Loucy (cell line): Measurements from ENCODE around the gene KLC4.
A peak's percentile ranks its signal among the peaks of the same experiment; 100 is the strongest.
"Not testable (repeated sequence)": the region's sequence is repeated elsewhere in the genome, so short reads cannot be mapped to it uniquely, and the experiment has no call there.

ENCODE experiments used
- H2AFZ ChIP-seq: fragments of 200-600 bp; sonication (generic); 2 replicates; pipeline ENCODE4 v1.6.0; 2016; ENCODE audit warnings: antibody characterized with exemption, mild to moderate bottlenecking, low read length, moderate library complexity
- H3F3A ChIP-seq: fragments of 200-600 bp; 2 replicates; pipeline ENCODE4 v1.6.0; 2016; ENCODE audit warnings: antibody characterized with exemption, low read depth, mild to moderate bottlenecking
- H3K27me3 ChIP-seq: fragments of 200-600 bp; sonication (generic); 2 replicates; pipeline ENCODE4 v1.6.1; 2014; ENCODE audit warnings: low read length, mild to moderate bottlenecking; ENCODE audit not compliant: insufficient read depth, poor library complexity, severe bottlenecking
- H3K36me3 ChIP-seq: fragments of 200-600 bp; sonication (generic); 2 replicates; pipeline ENCODE4 v1.6.1; 2016; ENCODE audit warnings: low read length; ENCODE audit not compliant: insufficient read depth
- H3K4me1 ChIP-seq: fragments of 200-600 bp; sonication (generic); 2 replicates; pipeline ENCODE4 v1.5.1; 2014; ENCODE audit warnings: low read length, mild to moderate bottlenecking; ENCODE audit not compliant: insufficient read depth, poor library complexity, severe bottlenecking
- H3K4me2 ChIP-seq: fragments of 200-600 bp; sonication (generic); 2 replicates; pipeline ENCODE4 v1.6.0; 2014; ENCODE audit warnings: antibody characterized with exemption, low read length, low read depth, mild to moderate bottlenecking; ENCODE audit not compliant: poor library complexity, severe bottlenecking
- H3K4me3 ChIP-seq: fragments of 200-600 bp; sonication (generic); 2 replicates; pipeline ENCODE4 v1.5.1; 2014; ENCODE audit warnings: low read length, mild to moderate bottlenecking, mixed read lengths; ENCODE audit not compliant: poor library complexity, severe bottlenecking
- H3K79me2 ChIP-seq: fragments of 200-600 bp; sonication (generic); 2 replicates; pipeline ENCODE4 v1.6.1; 2014; ENCODE audit warnings: low read length; ENCODE audit not compliant: insufficient read depth
- H3K9ac ChIP-seq: fragments of 200-600 bp; sonication (generic); 2 replicates; pipeline ENCODE4 v1.6.0; 2014; ENCODE audit warnings: mild to moderate bottlenecking, low read depth, low read length, moderate library complexity; ENCODE audit not compliant: poor library complexity, severe bottlenecking
- H3K9me2 ChIP-seq: fragments of 200-600 bp; sonication (generic); replicated peaks from 2 replicates; pipeline ENCODE4 v1.6.1; 2016; ENCODE audit warnings: low read depth, low read length, mixed read lengths
- H3K9me3 ChIP-seq: fragments of 200-600 bp; sonication (generic); 2 replicates; pipeline ENCODE4 v1.6.1; 2014; ENCODE audit warnings: mild to moderate bottlenecking, antibody characterized with exemption, low read length, low read depth; ENCODE audit not compliant: insufficient read depth
- H4K20me1 ChIP-seq: fragments of 200-600 bp; sonication (generic); 2 replicates; pipeline ENCODE4 v1.6.0; 2014; ENCODE audit warnings: antibody characterized with exemption, low read length, mild to moderate bottlenecking; ENCODE audit not compliant: insufficient read depth, poor library complexity, severe bottlenecking
- CTCF ChIP-seq: fragments of 200-600 bp; sonication (generic); conservative IDR thresholded peaks from 2 replicates; pipeline ENCODE4 v1.5.1; 2014; ENCODE audit warnings: mild to moderate bottlenecking, antibody characterized with exemption, low read length
- EZH2phosphoT487 ChIP-seq: fragments of 200-600 bp; IDR thresholded peaks from 2 replicates; pipeline ENCODE4 v1.6.1; 2018; ENCODE audit warnings: antibody characterized with exemption, mild to moderate bottlenecking, moderate library complexity, borderline replicate concordance

The KLC4 gene

GRCh38 chr6:43081043-43081442, 21.6 kb downstream of the KLC4 start:
- Histone ChIP-seq H3F3A (no peaks in the 10 kb centered on the region), H3K79me2 (peaks cover 83% of the 10 kb centered on the region), H3K36me3 (no peaks in the 10 kb centered on the region), H3K9me2 (no peaks in the 10 kb centered on the region), H3K9me3 (no peaks in the 10 kb centered on the region), H2AFZ (no peak overlapping the region), H3K4me1 (peaks cover 42% of the 10 kb centered on the region), H3K4me3 (no peak overlapping the region), H3K4me2 (no peak overlapping the region), H4K20me1 (peaks cover 11% of the 10 kb centered on the region), H3K27me3 (no peaks in the 10 kb centered on the region), H3K9ac (no peak overlapping the region)
- no peak for TF ChIP-seq EZH2phosphoT487
- TF ChIP-seq CTCF = no peak

GRCh38 chr6:43081922-43082321, 22.5 kb downstream of the KLC4 start:
- not testable (repeated sequence) for H3F3A ChIP-seq, H2AFZ ChIP-seq, H3K9me3 ChIP-seq, H3K36me3 ChIP-seq, H3K27me3 ChIP-seq, H3K4me2 ChIP-seq, H3K9me2 ChIP-seq, H3K4me3 ChIP-seq, H3K9ac ChIP-seq
- Histone ChIP-seq H4K20me1 (peaks cover 11% of the 10 kb centered on the region), H3K4me1 (peaks cover 49% of the 10 kb centered on the region), H3K79me2 (peaks cover 85% of the 10 kb centered on the region)

- peaks cover 7% of the 10 kb centered on the region for H4K20me1 ChIP-seq
- TF ChIP-seq CTCF (no peak), EZH2phosphoT487 (no peak)
- H3K79me2 ChIP-seq = peaks cover 85% of the 10 kb centered on the region
- H3K36me3 ChIP-seq = no peaks in the 10 kb centered on the region
- no peak overlapping the region for H2AFZ ChIP-seq
- H3K9me2 ChIP-seq = no peaks in the 10 kb centered on the region
- peak overlapping the region; percentile 13 for H3K4me2 ChIP-seq
- H3K9me3 ChIP-seq = no peaks in the 10 kb centered on the region
- peaks cover 42% of the 10 kb centered on the region for H3K4me1 ChIP-seq
- H3F3A ChIP-seq = no peaks in the 10 kb centered on the region
- H3K4me3 ChIP-seq = no peak overlapping the region
- H3K27me3 ChIP-seq = no peaks in the 10 kb centered on the region
- H3K9ac ChIP-seq = no peak overlapping the region
These were observed 23.6 kb downstream of the KLC4 start for GRCh38 chr6:43082806-43083655.
